DLD1 (cell line): ENCODE results near the gene ACADSB.

Source experiments
- in situ Hi-C: cut with HindIII; loops from 2 replicates; pipeline ENCODE4 v1.10.0; 2017; ENCODE audit warnings: low sequenced_read_pairs

The ACADSB gene

GRCh38 chr10:123038782-123039631 lies 30.2 kb downstream of the ACADSB start:
- in situ Hi-C loops: loop anchor here (25.0 kb wide), 1 partner anchor 523 kb away; no protein-coding TSS in a partner anchor

DNA sequence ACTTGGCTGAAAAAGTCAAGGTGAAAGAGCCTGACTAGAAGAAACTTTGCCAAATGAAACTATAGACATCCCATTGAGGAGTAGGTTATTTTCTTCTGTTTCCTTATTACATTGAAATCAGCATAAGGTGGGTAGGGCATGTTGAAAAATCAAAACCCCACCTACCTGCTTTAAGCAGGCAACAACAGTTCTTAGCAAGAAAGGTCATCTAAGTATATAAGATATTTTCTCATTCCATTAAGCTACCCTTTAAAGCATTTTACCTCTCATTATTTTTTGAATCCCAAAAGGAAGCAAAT lies 30.8 kb downstream of the ACADSB start:
- in situ Hi-C loops: loop anchor here (25.0 kb wide), 1 partner anchor 523 kb away; no protein-coding TSS in a partner anchor

GRCh38 chr10:123042708-123043408 lies 34.1 kb downstream of the ACADSB start:
- in situ Hi-C loops: loop anchor here (25.0 kb wide), 1 partner anchor 519 kb away; no protein-coding TSS in a partner anchor

DNA sequence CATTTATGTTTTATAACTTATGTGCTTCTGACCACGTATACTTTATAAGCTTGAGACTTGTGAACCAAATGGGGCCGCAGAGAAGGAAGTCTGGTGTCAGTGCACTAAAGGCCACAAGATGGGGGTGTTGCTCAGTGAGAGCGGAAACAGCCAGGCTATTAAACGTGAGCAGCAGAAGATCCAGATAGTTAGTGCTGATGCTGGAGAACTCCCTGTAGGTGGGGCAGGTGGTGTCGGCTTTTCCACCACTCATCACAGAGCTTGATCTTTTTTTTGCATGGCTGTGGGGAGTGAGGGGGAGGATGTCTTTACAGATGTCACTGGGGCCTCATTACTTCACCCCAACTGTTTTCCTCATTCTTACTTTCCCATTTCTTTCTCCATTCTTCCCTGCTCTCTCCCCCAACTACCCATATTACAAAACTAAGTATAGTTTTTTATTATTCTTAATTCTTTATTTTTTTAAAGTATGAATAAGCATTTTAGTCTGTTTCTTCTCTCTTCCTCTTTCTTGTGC lies 34.7 kb downstream of the ACADSB start:
- in situ Hi-C loops: loop anchor here (25.0 kb wide), 1 partner anchor 519 kb away; no protein-coding TSS in a partner anchor

DNA sequence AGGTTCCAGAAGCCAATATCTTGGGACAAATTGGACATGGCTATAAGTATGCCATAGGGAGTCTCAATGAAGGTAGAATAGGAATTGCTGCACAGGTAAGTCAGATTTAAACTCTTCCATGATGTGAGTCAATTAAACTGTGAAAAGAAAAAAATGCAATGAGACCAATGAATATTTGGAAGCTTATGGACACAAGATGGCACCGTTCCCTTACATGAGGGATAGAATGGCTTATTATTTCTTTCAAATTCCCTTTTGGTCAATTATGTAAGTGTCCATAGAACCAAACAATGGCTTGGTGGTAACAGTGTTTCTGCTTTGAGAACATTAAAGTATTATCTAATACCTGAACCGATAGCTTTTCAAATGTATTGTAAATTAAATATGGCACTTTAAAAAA lies 35.6 kb downstream of the ACADSB start:
- in situ Hi-C loops: loop anchor here (25.0 kb wide), 1 partner anchor 518 kb away; no protein-coding TSS in a partner anchor

- in situ Hi-C loops: loop anchor here (25.0 kb wide), 1 partner anchor 516 kb away; no protein-coding TSS in a partner anchor
Measured at GRCh38 chr10:123045961-123046731, 37.3 kb downstream of the ACADSB start.

DNA sequence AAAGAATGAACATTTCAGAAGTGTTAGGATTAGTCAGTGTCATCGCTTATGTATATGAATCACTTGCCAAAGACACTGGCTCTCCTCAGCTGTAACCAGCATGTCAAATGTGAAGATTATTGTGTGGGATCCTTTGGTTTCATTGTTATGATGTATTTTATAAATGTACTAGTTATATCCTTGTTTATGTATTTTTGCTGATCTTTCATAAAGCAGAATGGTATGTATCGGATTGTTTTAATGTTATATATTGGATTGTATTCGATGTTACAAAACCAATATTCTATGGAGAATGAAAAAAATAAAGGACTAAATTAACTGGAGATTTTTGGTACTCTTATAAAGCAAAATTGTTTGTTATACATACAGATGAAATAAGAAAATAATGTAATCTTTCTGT lies 49.2 kb downstream of the ACADSB start:
- in situ Hi-C loops: no loop called here

GRCh38 chr10:123061865-123062264 lies 53.1 kb downstream of the ACADSB start:
- in situ Hi-C loops: no loop called here

DNA sequence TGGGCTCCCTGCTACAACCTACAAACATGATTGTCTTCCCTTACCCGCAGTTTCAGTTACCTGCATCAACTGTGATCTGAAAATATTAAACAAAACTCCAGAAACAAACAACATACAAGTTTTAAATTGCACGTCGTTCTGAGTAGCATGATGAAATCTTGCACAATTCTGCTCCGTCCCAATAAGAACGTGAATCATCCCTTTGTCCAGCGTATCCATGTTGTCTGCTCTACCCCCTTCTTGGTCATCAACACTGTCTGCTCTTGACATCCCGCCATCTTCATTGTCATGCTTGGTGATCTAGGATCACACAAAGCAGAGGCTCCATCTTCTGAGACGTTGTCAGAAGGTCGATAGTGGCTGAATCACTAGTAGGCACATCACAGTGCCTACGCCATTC lies 53.9 kb downstream of the ACADSB start:
- in situ Hi-C loops: no loop called here

DNA sequence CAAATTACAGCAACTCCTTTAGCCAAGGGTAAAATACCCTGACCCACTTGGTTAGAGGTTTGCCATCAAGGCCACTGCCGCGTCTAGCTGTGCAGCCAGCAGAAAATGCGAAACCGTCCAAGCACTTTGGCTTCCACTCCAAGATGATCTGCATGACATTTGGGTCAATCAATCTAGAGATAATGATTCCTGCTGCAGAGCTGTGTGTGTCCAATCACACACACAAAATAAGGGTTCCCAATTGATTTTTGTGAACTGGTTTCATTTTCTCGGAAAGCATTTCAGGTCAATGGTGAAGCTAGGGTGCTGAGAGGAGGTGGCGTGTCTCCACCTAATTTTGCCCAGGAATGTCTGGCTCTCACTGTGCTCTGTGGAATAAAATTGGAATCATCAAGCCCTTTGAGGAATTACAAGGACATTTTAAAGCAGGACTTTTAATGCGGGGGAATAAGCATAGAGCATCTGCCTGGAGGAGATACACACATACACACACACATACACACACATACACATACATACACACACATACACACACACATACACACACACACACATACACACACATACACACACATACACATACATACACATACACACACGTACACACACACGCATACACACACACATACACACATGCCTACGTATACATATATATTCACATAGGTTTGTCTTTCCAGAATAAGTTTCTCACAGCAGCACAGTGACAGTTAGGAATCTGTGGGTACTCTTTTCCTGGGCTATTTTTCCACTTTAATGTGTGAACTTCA lies 59.5 kb downstream of the ACADSB start:
- in situ Hi-C loops: no loop called here

DNA sequence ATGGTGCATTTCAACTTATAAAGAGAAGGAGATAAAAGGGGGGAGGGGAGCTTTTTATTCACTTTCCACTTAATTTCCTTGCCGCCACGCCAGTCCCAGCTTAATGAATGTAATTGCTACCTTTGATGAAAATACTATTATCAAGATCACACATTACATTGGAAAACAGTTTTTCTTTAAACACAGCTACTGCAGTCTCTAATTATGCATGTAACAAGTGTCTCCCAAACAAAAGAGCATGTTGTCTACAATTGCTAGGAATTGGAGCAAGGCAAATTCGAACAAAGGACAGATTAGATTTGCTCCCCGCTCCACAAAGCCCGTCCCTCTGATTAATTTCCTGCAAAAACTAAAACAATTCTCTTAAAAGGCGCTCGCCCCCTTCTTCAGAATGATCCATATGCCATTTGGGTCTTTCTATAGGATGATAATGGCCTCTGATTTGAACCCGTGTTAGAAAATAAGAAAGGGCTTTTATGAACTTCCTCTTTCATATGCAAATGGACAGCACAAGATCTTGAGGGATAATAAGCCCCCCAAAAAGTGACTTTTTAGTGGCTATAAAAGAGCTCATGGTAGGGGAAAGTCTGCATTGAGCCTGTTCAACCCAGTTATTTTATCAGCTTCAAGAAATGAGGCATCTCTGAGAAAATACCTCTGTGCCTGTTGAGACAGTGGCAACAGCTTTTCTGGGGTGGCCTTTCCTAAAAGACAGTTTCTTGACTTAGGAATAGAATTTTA lies 60.6 kb downstream of the ACADSB start:
- in situ Hi-C loops: no loop called here

DNA sequence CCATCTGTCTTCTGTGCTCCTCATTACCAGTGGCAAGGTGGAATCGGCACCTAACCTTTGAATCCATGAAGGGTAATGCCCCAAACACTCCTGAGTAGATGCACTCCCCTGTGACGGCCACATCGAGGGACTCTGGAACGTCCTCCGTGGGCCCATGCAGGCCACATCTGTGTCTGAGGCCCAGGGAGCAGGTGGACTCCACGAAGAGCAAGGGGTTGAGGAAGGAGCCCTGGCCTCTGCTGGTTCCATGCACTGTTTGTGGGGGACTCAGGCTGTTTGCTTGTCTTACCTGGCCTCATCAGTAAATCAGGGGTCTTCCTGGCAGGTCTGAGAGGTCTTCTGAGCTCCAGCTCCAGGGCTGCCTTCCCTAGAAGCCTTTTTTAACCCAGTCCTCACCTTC lies 64.4 kb downstream of the ACADSB start:
- in situ Hi-C loops: no loop called here

DNA sequence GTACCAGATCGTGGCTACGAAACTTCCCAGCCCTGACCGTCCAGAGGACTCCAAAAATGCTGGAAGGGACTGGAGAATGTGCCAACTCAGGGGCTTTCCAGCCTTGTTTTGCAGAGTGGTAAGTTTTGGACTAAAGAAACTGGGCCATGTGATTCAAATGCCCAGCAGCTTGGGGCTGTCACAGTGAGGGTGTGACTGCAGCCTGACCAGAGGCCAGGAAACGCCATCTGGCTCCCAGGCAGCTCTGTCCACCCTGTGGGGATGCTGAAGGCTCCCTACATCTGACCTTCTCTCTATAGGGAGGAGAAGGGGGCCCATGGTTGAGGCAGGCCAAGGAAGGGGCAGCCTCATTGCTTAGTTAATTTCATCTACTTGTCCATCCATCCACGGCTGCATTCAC lies 65.4 kb downstream of the ACADSB start:
- in situ Hi-C loops: no loop called here

DNA sequence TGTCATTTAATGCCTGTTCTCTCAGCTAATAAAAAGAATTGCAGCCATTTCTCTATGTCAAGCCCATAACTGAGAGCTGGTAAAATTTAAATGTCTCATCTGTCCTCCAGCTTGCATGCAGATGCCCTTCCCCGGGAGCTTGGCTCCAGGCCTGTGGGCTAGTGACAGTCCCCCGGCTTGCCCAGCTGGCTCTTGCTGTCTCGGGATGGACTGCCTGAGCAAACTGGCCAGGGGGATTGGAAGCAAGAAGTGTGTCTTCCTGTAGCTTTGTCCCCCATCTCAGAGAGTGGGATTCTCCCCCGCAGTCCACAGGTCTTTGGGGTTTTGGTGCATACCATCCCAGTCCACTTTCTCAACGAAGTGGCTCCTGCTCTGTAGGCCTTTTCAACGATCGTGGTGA lies 73.1 kb downstream of the ACADSB start:
- in situ Hi-C loops: loop anchor here (25.0 kb wide), 1 partner anchor 370 kb away; no protein-coding TSS in a partner anchor

GRCh38 chr10:123083811-123084210 lies 75.0 kb downstream of the ACADSB start:
- in situ Hi-C loops: loop anchor here (25.0 kb wide), 1 partner anchor 372 kb away; no protein-coding TSS in a partner anchor

DNA sequence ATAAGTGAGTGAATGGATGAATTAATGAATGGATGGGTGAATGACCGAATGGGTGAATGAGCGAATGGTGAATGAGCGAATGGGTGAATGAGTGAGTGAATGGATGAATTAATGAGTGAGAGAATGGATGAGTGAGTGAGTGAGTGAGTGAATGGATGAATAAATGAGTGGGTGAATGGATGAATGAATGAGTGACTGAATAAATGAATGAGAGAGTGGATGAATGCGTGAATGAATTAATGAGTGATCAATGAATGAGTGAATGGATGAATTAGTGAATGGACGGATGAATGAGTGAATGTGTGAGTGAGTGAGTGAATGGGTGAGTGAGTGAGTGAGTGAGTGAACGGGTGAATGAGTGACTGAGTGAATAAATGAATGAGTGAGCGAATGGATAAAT lies 77.5 kb downstream of the ACADSB start:
- in situ Hi-C loops: loop anchor here (25.0 kb wide), 1 partner anchor 374 kb away; no protein-coding TSS in a partner anchor

DNA sequence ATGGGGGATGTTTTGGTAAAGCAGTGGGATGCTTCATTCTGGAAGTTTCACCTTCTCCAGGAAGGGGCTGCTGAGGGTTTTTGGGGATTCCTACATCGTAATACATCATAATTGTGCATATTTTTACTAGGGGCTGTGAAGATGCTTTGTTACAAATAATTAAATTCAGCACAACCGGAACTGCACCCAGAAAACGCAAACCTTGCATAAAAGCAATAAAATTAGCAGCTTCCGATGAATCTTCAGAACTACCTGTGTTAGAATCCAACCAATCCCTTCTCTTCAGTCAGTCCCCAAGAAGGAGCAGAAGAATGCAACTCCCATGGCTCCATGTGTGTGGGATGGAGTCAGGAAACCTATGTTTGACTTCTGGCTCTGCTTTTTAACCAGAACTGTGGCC lies 78.5 kb downstream of the ACADSB start:
- in situ Hi-C loops: loop anchor here (25.0 kb wide), 1 partner anchor 375 kb away; no protein-coding TSS in a partner anchor

DNA sequence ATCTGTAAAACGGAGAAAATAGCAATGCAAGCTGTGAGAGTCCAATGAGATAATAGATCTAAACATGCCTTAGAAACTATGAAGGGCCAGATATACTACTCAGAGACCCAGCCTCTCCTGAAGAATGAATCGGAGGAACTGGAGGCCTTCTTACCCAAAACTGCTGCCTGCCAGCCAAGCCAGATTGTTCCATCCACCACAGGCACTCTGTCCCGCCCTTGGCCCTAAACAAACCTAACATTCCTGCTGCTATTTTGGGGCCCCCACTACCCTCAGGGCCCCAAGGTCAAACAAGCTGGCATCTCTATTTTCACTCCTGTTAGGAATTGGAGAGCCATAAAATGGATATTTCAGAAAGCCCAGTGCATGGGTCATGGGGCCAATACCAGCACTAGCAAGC lies 79.0 kb downstream of the ACADSB start:
- in situ Hi-C loops: loop anchor here (25.0 kb wide), 1 partner anchor 375 kb away; no protein-coding TSS in a partner anchor
